ENCODE data around the gene NWD2. TPM values are rescaled to one million over a fixed set of nuclear protein-coding genes. Genes with fewer than 3 reads are reported as not detected.

Gene NWD2
- polyA plus RNA-seq, 2 donors = under 0.01 to 0.05 TPM

DNA sequence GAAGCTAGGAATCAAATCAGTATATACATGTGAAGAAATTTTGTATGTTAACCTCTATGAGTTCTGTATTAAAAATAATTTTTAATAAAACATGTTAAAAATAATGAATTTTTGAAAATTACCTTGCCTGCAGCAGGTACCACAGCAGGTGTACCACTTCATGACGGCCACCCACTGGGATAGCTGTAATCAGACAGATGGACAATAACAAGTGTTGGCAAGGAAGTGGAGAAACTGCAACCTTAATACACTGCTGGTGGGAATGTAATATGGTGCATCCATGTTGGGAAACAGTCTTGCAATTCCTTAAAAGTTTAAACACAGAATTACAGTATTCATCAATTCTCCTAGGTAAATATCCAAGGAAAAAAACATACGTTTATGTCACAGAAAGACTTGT, 232.1 kb downstream of the NWD2 start:
- no peaks in the 10 kb centered on the region for H3K27me3 ChIP-seq (ENCODE audit: control insufficient read depth in 1 of 2, insufficient read depth in 2 of 2, low read length in 2 of 2)
- 82 to 83% methylated on average over 2 of the region's 2 CpGs for WGBS, 2 donors
- H3K4me3 ChIP-seq (ENCODE audit: low read depth in 1 of 2, low read length in 2 of 2) = no peak overlapping the region
- H3K27ac ChIP-seq (ENCODE audit: low read depth in 2 of 2, low read length in 1 of 2) = no peak overlapping the region
- no peaks in the 10 kb centered on the region for H3K36me3 ChIP-seq (ENCODE audit: control insufficient read depth in 2 of 2, insufficient read depth in 2 of 2, low read length in 1 of 2)
- no peaks in the 10 kb centered on the region for H3K9me3 ChIP-seq (ENCODE audit: control insufficient read depth in 2 of 2, insufficient read depth in 1 of 2, low read depth in 1 of 2, low read length in 1 of 2)
- H3K4me1 ChIP-seq (ENCODE audit: control insufficient read depth in 2 of 2, insufficient read depth in 2 of 2, low read length in 1 of 2) = no peaks in the 10 kb centered on the region

GRCh38 chr4:37477126-37477525, 232.6 kb downstream of the NWD2 start:
- H3K27me3 ChIP-seq (ENCODE audit: control insufficient read depth in 1 of 2, insufficient read depth in 2 of 2, low read length in 2 of 2) = no peaks in the 10 kb centered on the region
- H3K4me1 ChIP-seq (ENCODE audit: control insufficient read depth in 2 of 2, insufficient read depth in 2 of 2, low read length in 1 of 2) = no peaks in the 10 kb centered on the region
- no peaks in the 10 kb centered on the region for H3K9me3 ChIP-seq (ENCODE audit: control insufficient read depth in 2 of 2, insufficient read depth in 1 of 2, low read depth in 1 of 2, low read length in 1 of 2)
- H3K4me3 ChIP-seq (ENCODE audit: low read depth in 1 of 2, low read length in 2 of 2) = no peak overlapping the region
- WGBS, 2 donors = 71 to 74% methylated on average over 3 of the region's 3 CpGs
- H3K27ac ChIP-seq (ENCODE audit: low read depth in 2 of 2, low read length in 1 of 2) = no peak overlapping the region
- H3K36me3 ChIP-seq (ENCODE audit: control insufficient read depth in 2 of 2, insufficient read depth in 2 of 2, low read length in 1 of 2) = no peaks in the 10 kb centered on the region

GRCh38 chr4:37478151-37478550, 233.6 kb downstream of the NWD2 start:
- no peak overlapping the region for H3K27ac ChIP-seq (ENCODE audit: low read depth in 2 of 2, low read length in 1 of 2)
- no peaks in the 10 kb centered on the region for H3K9me3 ChIP-seq (ENCODE audit: control insufficient read depth in 2 of 2, insufficient read depth in 1 of 2, low read depth in 1 of 2, low read length in 1 of 2)
- H3K4me1 ChIP-seq (ENCODE audit: control insufficient read depth in 2 of 2, insufficient read depth in 2 of 2, low read length in 1 of 2) = no peaks in the 10 kb centered on the region
- H3K27me3 ChIP-seq (ENCODE audit: control insufficient read depth in 1 of 2, insufficient read depth in 2 of 2, low read length in 2 of 2) = no peaks in the 10 kb centered on the region
- no peak overlapping the region for H3K4me3 ChIP-seq (ENCODE audit: low read depth in 1 of 2, low read length in 2 of 2)
- no peaks in the 10 kb centered on the region for H3K36me3 ChIP-seq (ENCODE audit: control insufficient read depth in 2 of 2, insufficient read depth in 2 of 2, low read length in 1 of 2)
- 51 to 65% methylated on average over 6 of the region's 6 CpGs for WGBS, 2 donors

DNA sequence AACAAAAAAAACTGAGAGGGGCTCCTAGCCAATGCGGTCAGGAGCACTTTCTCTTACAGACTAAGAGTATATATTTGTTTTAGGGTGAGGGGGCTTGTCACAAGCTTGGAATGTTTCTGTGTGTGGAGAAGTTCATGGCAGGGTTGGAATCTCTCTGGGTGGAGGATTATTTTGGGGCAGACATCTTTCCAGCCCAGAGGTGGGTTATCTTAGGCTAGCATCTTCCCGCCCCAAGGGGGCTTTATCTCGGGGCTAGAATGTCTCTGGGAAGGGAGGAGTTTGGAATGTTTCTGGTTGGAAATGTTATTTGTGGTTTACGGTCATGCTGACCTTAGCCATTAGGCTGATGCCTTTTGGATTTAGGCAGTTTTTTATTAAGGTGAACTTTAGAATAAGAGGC, 236.0 kb downstream of the NWD2 start:
- H3K27me3 ChIP-seq (ENCODE audit: control insufficient read depth in 1 of 2, insufficient read depth in 2 of 2, low read length in 2 of 2) = no peaks in the 10 kb centered on the region
- no peaks in the 10 kb centered on the region for H3K36me3 ChIP-seq (ENCODE audit: control insufficient read depth in 2 of 2, insufficient read depth in 2 of 2, low read length in 1 of 2)
- 66 to 72% methylated on average over 4 of the region's 4 CpGs for WGBS, 2 donors
- H3K4me1 ChIP-seq (ENCODE audit: control insufficient read depth in 2 of 2, insufficient read depth in 2 of 2, low read length in 1 of 2) = no peaks in the 10 kb centered on the region
- no peaks in the 10 kb centered on the region for H3K9me3 ChIP-seq (ENCODE audit: control insufficient read depth in 2 of 2, insufficient read depth in 1 of 2, low read depth in 1 of 2, low read length in 1 of 2)
- H3K27ac ChIP-seq (ENCODE audit: low read depth in 2 of 2, low read length in 1 of 2) = no peak overlapping the region
- no peak overlapping the region for H3K4me3 ChIP-seq (ENCODE audit: low read depth in 1 of 2, low read length in 2 of 2)

GRCh38 chr4:37481547-37482122, 237.1 kb downstream of the NWD2 start:
- Histone ChIP-seq H3K9me3 (ENCODE audit: control insufficient read depth in 2 of 2, insufficient read depth in 1 of 2, low read depth in 1 of 2, low read length in 1 of 2) (no peaks in the 10 kb centered on the region), H3K4me3 (ENCODE audit: low read depth in 1 of 2, low read length in 2 of 2) (no peak overlapping the region), H3K27ac (ENCODE audit: low read depth in 2 of 2, low read length in 1 of 2) (no peak overlapping the region), H3K4me1 (ENCODE audit: control insufficient read depth in 2 of 2, insufficient read depth in 2 of 2, low read length in 1 of 2) (no peaks in the 10 kb centered on the region), H3K36me3 (ENCODE audit: control insufficient read depth in 2 of 2, insufficient read depth in 2 of 2, low read length in 1 of 2) (no peaks in the 10 kb centered on the region), H3K27me3 (ENCODE audit: control insufficient read depth in 1 of 2, insufficient read depth in 2 of 2, low read length in 2 of 2) (no peaks in the 10 kb centered on the region)
- WGBS, 2 donors = 80 to 82% methylated on average over 5 of the region's 5 CpGs

DNA sequence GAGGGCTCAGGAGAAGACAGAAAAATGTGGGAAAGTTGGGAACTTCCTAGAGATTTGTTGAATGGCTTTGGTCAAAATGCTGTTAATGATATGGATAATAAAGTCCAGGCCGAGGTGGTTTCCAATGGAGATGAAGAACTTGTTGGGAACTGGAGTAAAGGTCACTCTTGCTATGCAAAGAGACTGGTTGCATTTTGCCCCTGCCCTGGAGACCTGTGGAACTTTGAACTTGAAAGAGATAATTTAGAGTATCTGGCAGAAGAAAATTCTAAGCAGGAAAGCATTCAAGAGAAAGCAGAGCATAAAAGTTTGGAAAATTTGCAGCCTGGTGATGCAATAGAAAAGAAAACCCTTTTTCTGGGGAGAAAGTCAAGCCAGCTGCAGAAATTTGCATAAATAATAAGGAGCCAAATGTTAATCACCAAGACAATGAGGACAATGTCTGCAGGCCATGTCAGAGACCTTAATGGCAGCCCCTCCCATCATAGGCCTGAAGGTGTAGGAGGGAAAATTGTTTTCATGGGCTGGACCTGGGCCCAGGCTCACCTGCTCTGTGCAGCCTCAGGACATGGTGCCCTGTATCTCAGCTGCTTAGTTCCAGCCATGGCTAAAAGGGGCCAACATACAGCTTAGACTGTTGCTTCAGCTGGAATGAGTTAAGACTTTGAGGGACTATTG, 237.8 kb downstream of the NWD2 start:
- Histone ChIP-seq H3K27me3 (ENCODE audit: control insufficient read depth in 1 of 2, insufficient read depth in 2 of 2, low read length in 2 of 2) (no peaks in the 10 kb centered on the region), H3K36me3 (ENCODE audit: control insufficient read depth in 2 of 2, insufficient read depth in 2 of 2, low read length in 1 of 2) (no peaks in the 10 kb centered on the region), H3K4me3 (ENCODE audit: low read depth in 1 of 2, low read length in 2 of 2) (no peak overlapping the region), H3K4me1 (ENCODE audit: control insufficient read depth in 2 of 2, insufficient read depth in 2 of 2, low read length in 1 of 2) (no peaks in the 10 kb centered on the region), H3K9me3 (ENCODE audit: control insufficient read depth in 2 of 2, insufficient read depth in 1 of 2, low read depth in 1 of 2, low read length in 1 of 2) (no peaks in the 10 kb centered on the region), H3K27ac (ENCODE audit: low read depth in 2 of 2, low read length in 1 of 2) (no peak overlapping the region)
- 57 to 85% methylated on average over 1 of the region's 1 CpG for WGBS, 2 donors

GRCh38 chr4:37483610-37484009, 239.1 kb downstream of the NWD2 start:
- H3K27me3 ChIP-seq (ENCODE audit: control insufficient read depth in 1 of 2, insufficient read depth in 2 of 2, low read length in 2 of 2) = no peaks in the 10 kb centered on the region
- WGBS, 2 donors = 26 to 70% methylated on average over 1 of the region's 1 CpG
- H3K9me3 ChIP-seq (ENCODE audit: control insufficient read depth in 2 of 2, insufficient read depth in 1 of 2, low read depth in 1 of 2, low read length in 1 of 2) = no peaks in the 10 kb centered on the region
- H3K4me3 ChIP-seq (ENCODE audit: low read depth in 1 of 2, low read length in 2 of 2) = no peak overlapping the region
- no peaks in the 10 kb centered on the region for H3K4me1 ChIP-seq (ENCODE audit: control insufficient read depth in 2 of 2, insufficient read depth in 2 of 2, low read length in 1 of 2)
- H3K36me3 ChIP-seq (ENCODE audit: control insufficient read depth in 2 of 2, insufficient read depth in 2 of 2, low read length in 1 of 2) = no peaks in the 10 kb centered on the region
- H3K27ac ChIP-seq (ENCODE audit: low read depth in 2 of 2, low read length in 1 of 2) = no peak overlapping the region

DNA sequence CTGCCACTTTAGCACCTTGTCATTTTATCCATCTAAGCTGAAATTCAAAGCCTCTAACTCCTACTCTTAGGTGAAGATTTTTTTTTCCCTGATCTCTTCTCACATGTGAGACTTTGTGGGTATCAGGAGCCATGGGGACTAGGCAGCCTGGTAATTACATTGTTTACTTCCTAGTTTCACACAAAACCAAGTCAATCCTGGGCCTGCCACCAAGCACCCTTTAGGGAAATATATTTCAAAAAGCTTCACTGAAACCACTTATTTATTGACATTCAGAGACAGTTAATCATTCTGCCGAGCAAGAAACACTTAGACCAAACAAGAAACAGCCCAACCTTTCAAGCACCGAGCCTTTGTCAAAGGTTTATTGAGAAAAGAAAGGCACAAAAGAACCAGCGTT, 241.6 kb downstream of the NWD2 start:
- Histone ChIP-seq H3K9me3 (ENCODE audit: control insufficient read depth in 2 of 2, insufficient read depth in 1 of 2, low read depth in 1 of 2, low read length in 1 of 2) (no peaks in the 10 kb centered on the region), H3K4me3 (ENCODE audit: low read depth in 1 of 2, low read length in 2 of 2) (no peak overlapping the region), H3K36me3 (ENCODE audit: control insufficient read depth in 2 of 2, insufficient read depth in 2 of 2, low read length in 1 of 2) (no peaks in the 10 kb centered on the region), H3K27ac (ENCODE audit: low read depth in 2 of 2, low read length in 1 of 2) (no peak overlapping the region), H3K27me3 (ENCODE audit: control insufficient read depth in 1 of 2, insufficient read depth in 2 of 2, low read length in 2 of 2) (no peaks in the 10 kb centered on the region), H3K4me1 (ENCODE audit: control insufficient read depth in 2 of 2, insufficient read depth in 2 of 2, low read length in 1 of 2) (no peaks in the 10 kb centered on the region)
- 31 to 38% methylated on average over 3 of the region's 3 CpGs for WGBS, 2 donors

- no peak overlapping the region for H3K27ac ChIP-seq (ENCODE audit: low read depth in 2 of 2, low read length in 1 of 2)
- H3K36me3 ChIP-seq (ENCODE audit: control insufficient read depth in 2 of 2, insufficient read depth in 2 of 2, low read length in 1 of 2) = no peaks in the 10 kb centered on the region
- H3K4me1 ChIP-seq (ENCODE audit: control insufficient read depth in 2 of 2, insufficient read depth in 2 of 2, low read length in 1 of 2) = no peaks in the 10 kb centered on the region
- H3K9me3 ChIP-seq (ENCODE audit: control insufficient read depth in 2 of 2, insufficient read depth in 1 of 2, low read depth in 1 of 2, low read length in 1 of 2) = no peaks in the 10 kb centered on the region
- no peak overlapping the region for H3K4me3 ChIP-seq (ENCODE audit: low read depth in 1 of 2, low read length in 2 of 2)
- H3K27me3 ChIP-seq (ENCODE audit: control insufficient read depth in 1 of 2, insufficient read depth in 2 of 2, low read length in 2 of 2) = no peaks in the 10 kb centered on the region
Observed at GRCh38 chr4:37487668-37488067, 243.1 kb downstream of the NWD2 start.

DNA sequence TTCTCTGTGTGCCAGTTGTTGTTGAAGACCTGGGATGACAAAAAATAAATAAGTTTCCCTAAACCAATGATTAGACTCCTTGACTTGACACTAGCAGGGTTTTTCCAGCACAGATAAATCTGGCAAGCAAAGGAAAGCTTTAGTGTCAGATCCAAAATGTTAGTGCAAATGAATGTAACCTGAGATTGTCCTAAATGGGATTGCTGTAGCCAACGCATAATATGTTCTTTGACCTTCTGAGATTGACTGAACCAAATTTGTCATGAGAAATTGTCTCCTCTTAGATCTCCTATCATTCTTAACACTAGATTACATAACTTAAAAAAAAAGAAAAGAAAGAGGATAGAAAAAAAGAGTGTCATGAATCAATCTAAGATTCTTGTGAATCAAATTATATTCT, 245.2 kb downstream of the NWD2 start:
- 59 to 68% methylated on average over 1 of the region's 1 CpG for WGBS, 2 donors
- Histone ChIP-seq H3K27ac (ENCODE audit: low read depth in 2 of 2, low read length in 1 of 2) (no peak overlapping the region), H3K9me3 (ENCODE audit: control insufficient read depth in 2 of 2, insufficient read depth in 1 of 2, low read depth in 1 of 2, low read length in 1 of 2) (no peaks in the 10 kb centered on the region), H3K36me3 (ENCODE audit: control insufficient read depth in 2 of 2, insufficient read depth in 2 of 2, low read length in 1 of 2) (no peaks in the 10 kb centered on the region), H3K4me1 (ENCODE audit: control insufficient read depth in 2 of 2, insufficient read depth in 2 of 2, low read length in 1 of 2) (no peaks in the 10 kb centered on the region), H3K4me3 (ENCODE audit: low read depth in 1 of 2, low read length in 2 of 2) (no peak overlapping the region), H3K27me3 (ENCODE audit: control insufficient read depth in 1 of 2, insufficient read depth in 2 of 2, low read length in 2 of 2) (no peaks in the 10 kb centered on the region)

Measured in esophagus (tissue), 2 donors.